CD8-positive, alpha-beta memory T cell (primary cell): Measurements from ENCODE around the gene GLI1. TPM values are rescaled to one million over a fixed set of nuclear protein-coding genes. Genes with fewer than 3 reads are reported as not detected.
"Not testable (repeated sequence)": the region's sequence is repeated elsewhere in the genome, so short reads cannot be mapped to it uniquely, and the experiment has no call there.

Experiments
- CTCF ChIA-PET: fragments of 350-600 bp; sonication (Branson Sonifier 250); formaldehyde crosslinking; loops from one replicate; lab custom pipeline; 2021; ENCODE audit warnings: antibody characterized with exemption; lab: Charles Lee
- POLR2A ChIA-PET: fragments of 350-600 bp; sonication (Branson Sonifier 250); formaldehyde crosslinking; loops from one replicate; lab custom pipeline; 2021; ENCODE audit warnings: antibody characterized with exemption; lab: Charles Lee
- DNase-seq, 5 donors: peaks; one replicate each; pipeline versions ENCODE4 v3.0.0 to v3.0.0-alpha.2; 2020 to 2022; ENCODE audit warnings: mixed read lengths in 1 of 5
- H3K27ac ChIP-seq: one replicate; pipeline ENCODE4 v1.7.0; 2013; ENCODE audit warnings: low read depth, mild to moderate bottlenecking, low read length, moderate library complexity
- H3K27me3 ChIP-seq: 2 replicates; pipeline ENCODE4 v1.7.0; 2013; ENCODE audit warnings: low read length, mild to moderate bottlenecking; ENCODE audit not compliant: insufficient read depth, poor library complexity, severe bottlenecking
- H3K36me3 ChIP-seq: 2 replicates; pipeline ENCODE4 v1.7.0; 2013; ENCODE audit warnings: mild to moderate bottlenecking, low read length, moderate library complexity; ENCODE audit not compliant: insufficient read depth
- H3K4me1 ChIP-seq: 2 replicates; pipeline ENCODE4 v1.7.0; 2013; ENCODE audit warnings: mild to moderate bottlenecking, low read length, moderate library complexity; ENCODE audit not compliant: insufficient read depth
- H3K4me3 ChIP-seq: 2 replicates; pipeline ENCODE4 v1.7.0; 2013; ENCODE audit warnings: mild to moderate bottlenecking, low read length
- H3K9me3 ChIP-seq: 2 replicates; pipeline ENCODE4 v1.7.0; 2013; ENCODE audit warnings: mild to moderate bottlenecking, low read length
- H3K27ac Mint-ChIP-seq, 8 donors: one replicate each; pipeline ENCODE4 v1.8.0; 2020 to 2021; ENCODE audit warnings: mixed read lengths in 8 of 8, mild to moderate bottlenecking in 6 of 8, inconsistent platforms in 3 of 8, moderate library complexity in 3 of 8
- H3K27me3 Mint-ChIP-seq, 2 donors: one replicate each; pipeline ENCODE4 v1.8.0; 2020 to 2021; ENCODE audit warnings: mixed read lengths in 2 of 2, mild to moderate bottlenecking in 1 of 2, moderate library complexity in 1 of 2
- H3K36me3 Mint-ChIP-seq, 3 donors: one replicate each; pipeline ENCODE4 v1.8.0; 2020 to 2021; ENCODE audit warnings: mixed read lengths in 3 of 3, inconsistent platforms in 1 of 3, mild to moderate bottlenecking in 1 of 3
- H3K4me1 Mint-ChIP-seq, 3 donors: one replicate each; pipeline ENCODE4 v1.8.0; 2020 to 2021; ENCODE audit warnings: mixed read lengths in 3 of 3, inconsistent platforms in 1 of 3, mild to moderate bottlenecking in 1 of 3
- H3K4me3 Mint-ChIP-seq, 7 donors: one replicate each; pipeline ENCODE4 v1.8.0; 2020 to 2021; ENCODE audit warnings: mixed read lengths in 7 of 7, mild to moderate bottlenecking in 6 of 7, moderate library complexity in 4 of 7, inconsistent platforms in 2 of 7
- H3K9me3 Mint-ChIP-seq, 5 donors: one replicate each; pipeline ENCODE4 v1.8.0; 2020 to 2022; ENCODE audit warnings: mixed read lengths in 5 of 5, mild to moderate bottlenecking in 3 of 5, moderate library complexity in 2 of 5, inconsistent platforms in 1 of 5
- polyA plus RNA-seq: library from polyadenylated mRNA; unstranded; fragments of 300-500 nt; fragmentation: Illumina TruSeq; gene quantifications from one replicate; pipeline ENCODE4 v1.2.3, GENCODE V29; 2021
- total RNA-seq, 2 experiments: library from RNA; stranded (reverse); gene quantifications; one replicate each; pipeline ENCODE4 v1.2.3, GENCODE V29; 2021

The GLI1 gene
- total and polyA plus RNA-seq, 3 experiments from 2014 or later: 0.32 to 0.75 (median 0.55) TPM

- no peaks in the 10 kb centered on the region for H3K27me3 ChIP-seq
- ChIA-PET CTCF (no interaction called here), POLR2A (no interaction called here)
Measured at GRCh38 chr12:57420482-57420881, 39.1 kb upstream of the GLI1 start.

GRCh38 chr12:57426948-57427347 lies 32.6 kb upstream of the GLI1 start:
- H3K27ac Mint-ChIP-seq: peak overlapping the region in 5 of 8 donors; percentile 6 to 78 (median 30)
- H3K9me3 ChIP-seq, POLR2A ChIA-PET, H3K27ac ChIP-seq, H3K9me3 Mint-ChIP-seq, H3K36me3 ChIP-seq, DNase-seq, H3K4me3 Mint-ChIP-seq, H3K4me3 ChIP-seq, H3K27me3 Mint-ChIP-seq, H3K27me3 ChIP-seq: not testable (repeated sequence)
- H3K4me1 Mint-ChIP-seq: peaks cover 50 to 64% (median 56%) of the 10 kb centered on the region in 3 donors
- peaks cover 0 to 46% (median 10%) of the 10 kb centered on the region in 3 donors for H3K36me3 Mint-ChIP-seq
- CTCF ChIA-PET: interaction anchor here (1.9 kb wide), 1 partner anchor 26 kb away, joined by 4 read pairs; no protein-coding TSS in a partner anchor
- H3K4me1 ChIP-seq: peaks cover 24% of the 10 kb centered on the region

More at GRCh38 chr12:57420482-57420881, 39.1 kb upstream of the GLI1 start:
- Histone ChIP-seq H3K4me1 (peaks cover 5% of the 10 kb centered on the region), H3K36me3 (peaks cover 11% of the 10 kb centered on the region), H3K9me3 (no peaks in the 10 kb centered on the region), H3K27ac (no peak overlapping the region), H3K4me3 (no peak overlapping the region)
- no peak for DNase-seq
- H3K9me3 Mint-ChIP-seq: no peaks in the 10 kb centered on the region
- H3K4me1 Mint-ChIP-seq: peaks cover 40 to 59% (median 51%) of the 10 kb centered on the region in 3 donors
- H3K4me3 Mint-ChIP-seq: no peak overlapping the region
- peaks cover 0 to 1% of the 10 kb centered on the region in 2 donors for H3K27me3 Mint-ChIP-seq
- H3K36me3 Mint-ChIP-seq: peaks cover 0 to 52% (median 13%) of the 10 kb centered on the region in 3 donors
- H3K27ac Mint-ChIP-seq: peak overlapping the region in 4 of 8 donors; percentile 7 to 84 (median 45)

- no peaks in the 10 kb centered on the region for H3K27me3 Mint-ChIP-seq
- peak overlapping the region; percentile 72 to 100 (median 100) for H3K27ac Mint-ChIP-seq
- Histone ChIP-seq H3K4me3 (no peak overlapping the region), H3K27ac (no peak overlapping the region), H3K36me3 (no peaks in the 10 kb centered on the region), H3K27me3 (no peaks in the 10 kb centered on the region), H3K4me1 (peaks cover 24% of the 10 kb centered on the region), H3K9me3 (no peaks in the 10 kb centered on the region)
- ChIA-PET POLR2A (no interaction called here), CTCF (interaction anchor here (1.1 to 1.5 kb wide), 4 partner anchors 10 to 29 kb away, joined by 3 to 6 read pairs (median 4); partner anchors contain the start of gene GLI1)
- H3K36me3 Mint-ChIP-seq: peaks cover 0 to 33% (median 2%) of the 10 kb centered on the region in 3 donors
- no peaks in the 10 kb centered on the region for H3K9me3 Mint-ChIP-seq
- no peak for DNase-seq
- peak overlapping the region; percentile 71 to 100 (median 98) for H3K4me3 Mint-ChIP-seq
- H3K4me1 Mint-ChIP-seq: peaks cover 44 to 61% (median 51%) of the 10 kb centered on the region in 3 donors
Measured at GRCh38 chr12:57428965-57429364, 30.6 kb upstream of the GLI1 start.

GRCh38 chr12:57429473-57430111 lies 30.0 kb upstream of the GLI1 start:
- Histone ChIP-seq H3K4me3 (peak overlapping the region; percentile 54), H3K36me3 (no peaks in the 10 kb centered on the region), H3K9me3 (no peaks in the 10 kb centered on the region), H3K4me1 (peaks cover 24% of the 10 kb centered on the region), H3K27ac (peak overlapping the region; percentile 85), H3K27me3 (no peaks in the 10 kb centered on the region)
- Mint-ChIP-seq H3K9me3 (no peaks in the 10 kb centered on the region), H3K27ac (peak overlapping the region; percentile 91 to 100 (median 100)), H3K27me3 (no peaks in the 10 kb centered on the region), H3K4me1 (peaks cover 42 to 59% (median 47%) of the 10 kb centered on the region in 3 donors), H3K4me3 (peak overlapping the region; percentile 85 to 100 (median 99)), H3K36me3 (peaks cover 0 to 27% (median 0%) of the 10 kb centered on the region in 3 donors)
- CTCF ChIA-PET: interaction anchor here (0.7 to 1.5 kb wide), 6 partner anchors 11 to 215 kb away, joined by 3 to 6 read pairs (median 4); partner anchors contain the start of genes GLI1 and INHBE
- DNase-seq: no peak
- POLR2A ChIA-PET: interaction anchor here (0.6 to 1.4 kb wide), 2 partner anchors 29 to 149 kb away, joined by 4 to 6 read pairs; no protein-coding TSS in a partner anchor

GRCh38 chr12:57430112-57430930 lies 29.3 kb upstream of the GLI1 start:
- peak overlapping the region; percentile 91 to 100 (median 100) for H3K27ac Mint-ChIP-seq
- H3K4me1 Mint-ChIP-seq: peaks cover 44 to 62% (median 48%) of the 10 kb centered on the region in 3 donors

GRCh38 chr12:57430931-57431566 lies 28.5 kb upstream of the GLI1 start, which contains the start of gene R3HDM2:
Gene R3HDM2 (minus strand): TSS chr12:57431043. CDS start chr12:57310428, 120,615 bp downstream.
- Mint-ChIP-seq H3K4me1 (peaks cover 44 to 62% (median 51%) of the 10 kb centered on the region in 3 donors), H3K27me3 (no peaks in the 10 kb centered on the region), H3K9me3 (no peaks in the 10 kb centered on the region), H3K36me3 (peaks cover 0 to 19% (median 0%) of the 10 kb centered on the region in 3 donors), H3K4me3 (peak within 1 kb of the TSS; percentile 91 to 100 (median 99)), H3K27ac (peak within 1 kb of the TSS; percentile 91 to 100 (median 100))
- peak within 1 kb of the TSS; percentile 59 for H3K4me3 ChIP-seq
- ChIA-PET CTCF (interaction anchor here (1.0 kb wide), 1 partner anchor 28 kb away, joined by 3 read pairs; no protein-coding TSS in a partner anchor), POLR2A (interaction anchor here (1.4 kb wide), 1 partner anchor 28 kb away, joined by 6 read pairs; no protein-coding TSS in a partner anchor)
- peak; percentile 91 to 96 (median 94) for DNase-seq
- peak within 1 kb of the TSS; percentile 85 for H3K27ac ChIP-seq
- no peaks in the 10 kb centered on the region for H3K36me3 ChIP-seq
- H3K27me3 ChIP-seq: no peaks in the 10 kb centered on the region
- H3K4me1 ChIP-seq: peaks cover 24% of the 10 kb centered on the region
- no peaks in the 10 kb centered on the region for H3K9me3 ChIP-seq

More at GRCh38 chr12:57430112-57430930, 29.3 kb upstream of the GLI1 start:
- no peaks in the 10 kb centered on the region for H3K9me3 ChIP-seq
- H3K4me3 ChIP-seq: peak overlapping the region; percentile 59
- H3K4me3 Mint-ChIP-seq: peak overlapping the region; percentile 91 to 100 (median 99)
- no peaks in the 10 kb centered on the region for H3K27me3 ChIP-seq
- H3K36me3 ChIP-seq: no peaks in the 10 kb centered on the region
- CTCF ChIA-PET: interaction anchor here (0.6 to 1.5 kb wide), 5 partner anchors 9 to 215 kb away, joined by 3 to 6 read pairs (median 3); partner anchors contain the start of genes GLI1 and INHBE
- no peaks in the 10 kb centered on the region for H3K27me3 Mint-ChIP-seq
- H3K36me3 Mint-ChIP-seq: peaks cover 0 to 24% (median 0%) of the 10 kb centered on the region in 3 donors
- POLR2A ChIA-PET: interaction anchor here (0.5 to 1.4 kb wide), 4 partner anchors 28 to 746 kb away, joined by 3 to 6 read pairs (median 4); no protein-coding TSS in a partner anchor
- H3K27ac ChIP-seq: peak overlapping the region; percentile 85
- H3K4me1 ChIP-seq: peaks cover 24% of the 10 kb centered on the region
- H3K9me3 Mint-ChIP-seq: no peaks in the 10 kb centered on the region
- peak in 2 of 5 donors; percentile 32 to 63 for DNase-seq

- CTCF ChIA-PET: interaction anchor here (0.9 to 1.0 kb wide), 2 partner anchors 24 to 27 kb away, joined by 3 read pairs; partner anchors contain the start of gene INHBE
- Mint-ChIP-seq H3K9me3 (no peaks in the 10 kb centered on the region), H3K27ac (peak overlapping the region; percentile 91 to 100 (median 100)), H3K27me3 (no peaks in the 10 kb centered on the region), H3K36me3 (peaks cover 0 to 13% (median 0%) of the 10 kb centered on the region in 3 donors), H3K4me1 (peaks cover 39 to 56% (median 45%) of the 10 kb centered on the region in 3 donors), H3K4me3 (peak overlapping the region; percentile 91 to 99 (median 94))
- POLR2A ChIA-PET: no interaction called here
- Histone ChIP-seq H3K36me3 (no peaks in the 10 kb centered on the region), H3K4me3 (peak overlapping the region; percentile 59), H3K9me3 (no peaks in the 10 kb centered on the region), H3K4me1 (peaks cover 19% of the 10 kb centered on the region), H3K27ac (peak overlapping the region; percentile 85), H3K27me3 (no peaks in the 10 kb centered on the region)
- no peak for DNase-seq
Measured at GRCh38 chr12:57431654-57432188, 27.9 kb upstream of the GLI1 start.
